Measurements from ENCODE around the gene LRRC4C.

DNA sequence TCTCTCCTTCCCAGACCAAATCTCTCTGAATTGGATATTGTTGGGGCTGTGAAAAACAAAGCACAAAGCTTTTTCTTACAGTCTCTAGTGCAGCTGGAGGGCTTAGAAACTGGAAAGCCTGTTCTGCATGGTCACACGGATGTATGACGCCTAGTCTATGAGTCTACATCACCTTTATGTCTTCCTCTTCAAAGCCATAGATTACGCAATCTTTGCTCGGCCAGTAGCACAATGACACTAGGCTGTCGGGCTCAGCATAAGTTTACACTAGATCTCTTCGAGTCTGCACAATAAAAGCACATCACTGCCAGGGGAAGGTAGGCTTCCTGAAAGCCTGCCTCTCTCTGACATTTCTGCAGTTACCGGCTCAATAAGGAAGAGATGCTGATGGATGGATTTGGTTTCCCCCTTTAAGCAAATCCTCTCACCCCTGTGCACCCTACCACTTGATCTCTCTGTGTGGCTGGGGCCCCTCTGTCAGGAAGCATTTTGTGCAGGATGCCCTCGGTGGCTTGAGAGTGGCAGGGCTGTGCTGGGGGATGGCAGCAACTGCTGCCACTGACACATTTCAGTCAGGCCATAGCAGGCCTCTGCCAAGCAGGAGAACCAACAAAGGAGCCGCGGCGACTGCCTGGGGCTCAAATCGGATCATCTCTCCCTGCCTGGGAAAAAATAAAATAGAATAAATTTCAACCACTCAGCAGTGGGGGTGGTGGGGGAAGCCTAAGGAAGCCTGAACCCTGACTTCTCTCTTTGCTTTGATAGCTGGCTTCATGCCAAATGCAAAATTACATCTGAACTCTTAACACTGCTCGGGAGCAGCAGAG, 1272.8 kb downstream of the LRRC4C start:
- TF ChIP-seq POLR2A (IDR thresholded peaks at IDR 0.05) (no peak), CTCF (IDR thresholded peaks at IDR 0.05) (no peak)

Data from gastroesophageal sphincter (tissue), 3 donors.